GM12875 (cell line): ENCODE data around the gene VCL.

ENCODE experiments used
- H3K4me3 ChIP-seq: one replicate; pipeline ENCODE4 v1.5.1; 2011; ENCODE audit warnings: low read depth, low read length, control low read depth
- TF ChIP-seq, protein P1 (sequence below): IDR thresholded peaks from 2 replicates; pipeline ENCODE4 v1.5.1; 2011; ENCODE audit warnings: low read depth, mild to moderate bottlenecking, control low read depth, inconsistent platforms, low read length, moderate library complexity, borderline replicate concordance; ENCODE audit not compliant: insufficient read depth

The VCL gene

DNA sequence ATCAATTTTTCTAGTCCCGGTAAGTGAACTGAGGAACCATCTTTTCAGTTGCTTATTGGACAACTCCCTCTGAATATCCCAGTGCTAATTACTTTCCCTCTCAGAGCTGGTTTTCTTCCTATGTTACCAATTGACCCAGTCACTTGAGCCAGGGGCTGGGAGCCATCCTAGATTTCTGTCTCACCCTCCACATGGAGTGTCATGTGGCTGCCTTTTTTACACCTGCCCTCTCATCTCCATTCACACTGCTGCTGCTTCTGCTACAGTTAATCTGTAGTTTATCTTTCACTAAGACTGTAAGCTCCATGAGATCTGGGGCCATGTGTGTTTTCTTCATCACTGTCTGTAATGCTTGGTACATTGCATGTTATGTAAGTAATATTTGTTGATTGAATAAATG, 35.8 kb downstream of the VCL start:
- no peak overlapping the region for H3K4me3 ChIP-seq
- TF ChIP-seq, protein P1, sequence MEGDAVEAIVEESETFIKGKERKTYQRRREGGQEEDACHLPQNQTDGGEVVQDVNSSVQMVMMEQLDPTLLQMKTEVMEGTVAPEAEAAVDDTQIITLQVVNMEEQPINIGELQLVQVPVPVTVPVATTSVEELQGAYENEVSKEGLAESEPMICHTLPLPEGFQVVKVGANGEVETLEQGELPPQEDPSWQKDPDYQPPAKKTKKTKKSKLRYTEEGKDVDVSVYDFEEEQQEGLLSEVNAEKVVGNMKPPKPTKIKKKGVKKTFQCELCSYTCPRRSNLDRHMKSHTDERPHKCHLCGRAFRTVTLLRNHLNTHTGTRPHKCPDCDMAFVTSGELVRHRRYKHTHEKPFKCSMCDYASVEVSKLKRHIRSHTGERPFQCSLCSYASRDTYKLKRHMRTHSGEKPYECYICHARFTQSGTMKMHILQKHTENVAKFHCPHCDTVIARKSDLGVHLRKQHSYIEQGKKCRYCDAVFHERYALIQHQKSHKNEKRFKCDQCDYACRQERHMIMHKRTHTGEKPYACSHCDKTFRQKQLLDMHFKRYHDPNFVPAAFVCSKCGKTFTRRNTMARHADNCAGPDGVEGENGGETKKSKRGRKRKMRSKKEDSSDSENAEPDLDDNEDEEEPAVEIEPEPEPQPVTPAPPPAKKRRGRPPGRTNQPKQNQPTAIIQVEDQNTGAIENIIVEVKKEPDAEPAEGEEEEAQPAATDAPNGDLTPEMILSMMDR = no peak

DNA sequence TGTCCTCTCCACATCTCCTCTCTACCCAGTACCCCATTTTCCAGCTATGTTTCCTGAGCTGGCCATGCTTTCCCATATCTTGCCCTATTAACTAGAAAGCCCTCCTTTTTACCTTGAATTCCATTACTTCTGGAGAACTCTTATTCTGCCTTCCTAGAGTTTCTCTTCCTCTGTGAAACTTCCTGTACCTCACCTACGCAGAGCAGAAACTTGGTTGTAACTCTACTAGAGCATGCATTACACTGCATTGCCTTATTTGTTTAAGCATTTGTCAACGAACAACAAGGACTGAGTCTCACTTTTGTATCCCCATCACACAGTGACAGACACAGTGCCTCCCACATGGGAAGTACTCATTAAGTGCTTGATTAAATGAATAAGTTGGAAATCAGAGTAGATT, 36.4 kb downstream of the VCL start:
- TF ChIP-seq, protein P1 = no peak
- H3K4me3 ChIP-seq = no peak overlapping the region

DNA sequence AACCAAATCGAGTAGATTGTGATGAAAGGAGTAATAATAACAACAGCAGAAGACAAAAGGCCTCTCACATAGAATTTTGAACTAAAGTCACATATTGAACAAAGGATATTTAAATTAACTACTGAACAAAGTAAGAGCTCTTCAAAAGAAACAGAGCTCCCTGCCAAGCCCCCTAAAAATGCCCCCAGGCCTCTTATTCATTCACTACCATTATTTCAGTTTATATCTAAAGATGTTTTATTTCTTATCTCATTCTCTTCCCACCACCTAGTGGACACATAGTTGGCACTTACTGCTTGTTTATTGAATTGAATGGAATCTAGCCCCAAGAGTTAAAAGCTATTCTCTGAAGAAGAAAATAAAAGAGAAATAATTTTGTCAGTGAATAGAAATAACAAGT, 37.4 kb downstream of the VCL start:
- no peak overlapping the region for H3K4me3 ChIP-seq
- TF ChIP-seq, protein P1 = no peak

DNA sequence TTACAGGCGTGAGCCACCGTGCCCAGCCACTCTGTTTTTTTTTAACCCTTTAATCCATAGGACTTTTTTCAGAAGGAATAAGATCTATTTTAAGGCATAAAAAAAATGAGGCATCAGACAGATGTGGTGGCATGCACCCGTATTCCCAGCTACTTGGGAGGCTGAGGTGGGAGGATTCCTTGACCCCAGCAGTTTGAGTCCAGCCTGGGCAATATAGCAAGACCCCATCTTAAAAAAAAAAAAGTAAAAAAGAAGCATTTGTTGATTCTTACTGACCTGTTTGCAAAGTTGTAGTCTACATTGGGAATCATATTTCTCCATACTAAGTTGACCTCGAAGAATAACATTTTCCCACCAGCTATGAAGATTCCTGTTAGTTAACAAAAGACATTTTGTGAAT, 38.6 kb downstream of the VCL start:
- TF ChIP-seq, protein P1 = no peak
- no peak overlapping the region for H3K4me3 ChIP-seq

DNA sequence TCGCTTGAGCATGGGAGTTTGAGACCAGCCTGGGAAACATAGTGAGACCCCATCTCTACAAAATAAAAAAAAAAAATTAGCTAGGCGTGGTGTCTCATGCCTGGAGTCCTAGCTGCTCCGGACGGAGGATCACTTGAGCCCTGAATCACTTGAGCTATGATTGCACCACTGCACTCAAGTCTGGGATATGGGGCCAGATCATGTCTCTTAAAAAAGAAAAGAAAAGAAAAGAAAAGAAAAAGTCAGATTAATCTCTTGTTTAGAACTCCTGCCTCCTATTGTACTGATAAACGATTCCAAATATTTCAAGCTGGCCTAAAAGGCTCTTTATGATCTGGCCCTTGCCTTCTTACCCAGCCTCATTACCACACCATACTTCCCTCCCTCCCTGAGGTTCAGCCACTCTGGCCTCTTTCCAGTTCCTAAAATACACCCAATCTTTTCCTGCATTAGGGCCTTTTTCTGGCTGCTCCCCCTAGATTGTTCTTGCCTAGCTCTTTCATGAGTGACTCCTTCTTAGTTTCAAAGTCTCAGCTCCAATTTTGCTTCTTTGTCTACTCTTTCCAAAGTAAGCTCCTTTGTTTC, 41.7 kb downstream of the VCL start:
- TF ChIP-seq, protein P1 = no peak
- no peak overlapping the region for H3K4me3 ChIP-seq

DNA sequence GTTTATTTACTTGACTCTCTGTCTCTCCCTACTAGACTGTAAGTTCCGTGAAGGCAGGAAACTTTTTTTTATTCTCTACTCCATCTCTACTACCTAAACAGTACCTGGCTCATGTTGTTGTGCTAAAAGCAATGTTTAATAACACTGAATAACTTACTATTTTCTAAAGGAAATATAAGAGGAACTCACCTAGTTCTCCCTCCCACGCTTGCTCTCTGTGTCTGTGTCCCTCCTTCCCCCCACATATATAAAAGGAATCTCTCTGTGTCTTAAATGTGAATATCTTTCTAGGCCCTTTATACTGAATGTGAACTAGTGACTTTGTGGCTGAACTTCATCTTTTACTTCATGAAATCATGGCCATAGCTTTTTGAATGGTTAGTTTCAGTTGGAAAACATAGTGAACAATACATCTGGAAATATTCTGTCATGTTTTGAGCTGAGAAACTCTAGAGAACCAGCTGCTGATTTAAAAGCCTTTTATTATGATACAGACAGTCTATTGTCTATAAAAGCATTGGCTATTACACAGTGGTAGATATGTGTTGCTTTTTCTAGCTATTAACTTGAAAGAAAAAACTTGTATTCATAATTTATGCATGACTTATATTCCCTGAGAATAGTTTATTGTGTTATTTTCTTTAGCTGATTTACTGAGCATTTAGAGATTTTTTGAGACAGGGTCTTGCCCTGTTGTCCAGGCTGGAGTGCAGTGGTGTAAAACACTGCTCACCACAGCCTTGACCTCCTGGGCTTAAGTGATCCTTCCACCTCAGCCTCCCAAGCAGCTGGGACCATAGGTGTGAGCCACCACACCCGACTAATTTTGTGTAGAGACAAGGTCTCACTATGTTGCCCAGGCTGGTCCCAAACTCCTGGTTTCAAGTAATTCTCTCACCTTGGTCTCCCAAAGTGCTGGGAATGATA, 42.5 kb downstream of the VCL start:
- TF ChIP-seq, protein P1 = no peak
- no peak overlapping the region for H3K4me3 ChIP-seq

DNA sequence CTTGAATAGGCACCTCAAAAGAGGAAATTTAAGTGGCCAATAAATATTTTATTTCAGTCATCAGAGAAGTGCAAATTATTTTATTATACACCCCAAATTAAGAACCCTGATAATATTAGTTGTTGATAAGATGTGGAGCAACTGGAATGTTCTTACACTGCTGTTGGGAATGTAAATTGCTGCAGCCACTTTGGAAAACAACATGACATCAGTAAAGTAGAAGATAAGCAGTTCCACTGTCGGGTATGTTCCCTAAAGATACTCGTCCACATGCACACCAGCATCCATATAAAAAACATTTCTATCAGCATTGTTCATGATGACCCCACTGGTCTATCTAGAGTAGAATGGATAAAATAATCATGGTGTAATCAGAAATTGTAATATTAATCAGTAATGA, 46.5 kb downstream of the VCL start:
- TF ChIP-seq, protein P1 = no peak
- H3K4me3 ChIP-seq = no peak overlapping the region
